Activated CD4-positive, CD25-positive, alpha-beta regulatory T cell (primary cell): Measurements from ENCODE around the gene TMEM80.
"Not testable (repeated sequence)": the region's sequence is repeated elsewhere in the genome, so short reads cannot be mapped to it uniquely, and the experiment has no call there.

Experiments used
- DNase-seq, 4 experiments: peaks; one replicate each; lab custom pipeline; 2025; lab: John Stamatoyannopoulos, UW

Gene TMEM80

DNA sequence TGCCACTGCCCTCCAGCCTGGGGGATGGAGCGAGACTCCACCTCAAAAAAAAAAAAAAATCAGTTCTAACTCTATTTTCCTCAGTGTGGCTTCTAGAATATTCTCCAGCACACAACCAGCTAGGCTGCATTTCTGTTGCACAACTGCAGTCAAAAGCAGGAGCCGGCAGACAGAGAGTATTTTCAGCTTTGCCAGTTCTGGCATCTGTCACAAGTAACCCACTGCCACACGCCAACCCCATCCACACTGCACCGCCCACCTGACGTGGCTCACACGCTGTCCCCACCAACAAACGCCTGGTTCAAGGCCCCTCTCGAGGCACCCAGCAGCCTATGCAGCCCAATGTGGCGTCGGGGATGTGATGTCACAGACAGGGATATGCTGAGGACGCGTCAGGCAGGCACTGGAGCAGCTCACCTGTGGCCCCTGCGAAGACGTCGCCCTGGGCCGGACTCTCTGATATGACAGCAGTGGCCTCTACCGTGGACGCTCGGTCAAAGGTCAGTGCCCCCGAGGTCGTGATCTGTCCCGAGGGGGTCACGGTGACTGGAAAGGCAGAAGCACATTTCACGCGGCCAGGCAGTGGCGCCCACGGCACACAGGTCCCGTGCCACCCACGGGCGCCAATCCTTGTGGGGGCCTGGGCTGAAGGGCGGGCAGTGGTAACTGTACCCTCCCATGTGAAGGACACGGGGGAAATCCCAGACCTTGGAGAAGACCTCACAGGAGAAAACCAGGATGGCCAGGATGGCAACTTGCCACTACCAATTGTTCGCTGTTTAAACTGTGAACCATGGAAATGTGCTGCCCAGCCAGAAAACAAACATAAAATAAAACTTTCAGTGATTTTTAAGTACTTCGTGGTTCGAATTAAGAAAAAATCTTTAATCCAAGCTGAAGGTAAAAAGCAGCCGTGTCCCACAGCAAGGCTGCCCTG is 16.1 kb upstream of the TMEM80 start:
- DNase-seq = no peak

DNA sequence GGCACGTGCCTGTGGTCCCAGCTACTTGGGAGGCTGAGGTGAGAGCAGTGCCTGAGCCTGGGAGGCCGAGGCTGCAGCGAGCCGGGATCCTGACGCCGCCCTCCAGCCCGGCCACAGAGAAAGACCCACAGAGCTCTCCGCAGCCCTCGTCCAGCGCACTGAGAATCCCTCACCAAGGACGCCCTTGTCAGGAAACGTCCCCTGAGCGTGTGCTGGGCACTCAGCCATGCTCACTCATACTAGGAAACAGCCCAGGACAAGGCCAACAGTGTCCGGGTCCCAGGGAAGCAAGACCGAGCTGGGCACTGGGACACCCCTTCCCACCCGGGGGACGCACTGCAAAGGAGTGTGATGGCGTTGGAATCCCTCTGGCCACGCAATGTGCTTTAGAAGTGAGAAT is 15.1 kb upstream of the TMEM80 start:
- no peak for DNase-seq

GRCh38 chr11:680970-681369 is 14.6 kb upstream of the TMEM80 start:
- DNase-seq = no peak

GRCh38 chr11:686451-687243 is 9.0 kb upstream of the TMEM80 start:
- DNase-seq = no peak

GRCh38 chr11:687751-688150 is 7.9 kb upstream of the TMEM80 start:
- DNase-seq = no peak

DNA sequence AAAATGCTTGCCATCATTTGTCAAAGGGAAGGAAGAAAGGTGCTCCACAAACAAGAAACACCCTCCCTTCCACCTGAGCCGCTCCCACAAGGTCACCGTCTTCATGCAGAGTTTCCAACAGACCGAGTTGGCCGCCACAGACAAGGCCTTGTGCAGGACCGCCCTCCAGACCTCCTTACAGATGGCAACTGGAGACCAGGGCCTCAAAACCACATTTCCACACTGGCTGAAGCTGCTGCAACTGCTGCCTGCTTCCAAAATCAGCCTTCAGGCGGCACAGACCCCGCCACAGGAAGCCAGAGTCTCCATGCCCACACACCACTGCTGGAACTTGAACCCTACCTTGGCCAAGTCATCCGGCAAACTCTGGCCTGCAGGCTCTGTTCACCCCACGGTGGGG is 6.9 kb upstream of the TMEM80 start:
- DNase-seq = no peak

GRCh38 chr11:689625-690024 is 6.0 kb upstream of the TMEM80 start:
- no peak for DNase-seq

DNA sequence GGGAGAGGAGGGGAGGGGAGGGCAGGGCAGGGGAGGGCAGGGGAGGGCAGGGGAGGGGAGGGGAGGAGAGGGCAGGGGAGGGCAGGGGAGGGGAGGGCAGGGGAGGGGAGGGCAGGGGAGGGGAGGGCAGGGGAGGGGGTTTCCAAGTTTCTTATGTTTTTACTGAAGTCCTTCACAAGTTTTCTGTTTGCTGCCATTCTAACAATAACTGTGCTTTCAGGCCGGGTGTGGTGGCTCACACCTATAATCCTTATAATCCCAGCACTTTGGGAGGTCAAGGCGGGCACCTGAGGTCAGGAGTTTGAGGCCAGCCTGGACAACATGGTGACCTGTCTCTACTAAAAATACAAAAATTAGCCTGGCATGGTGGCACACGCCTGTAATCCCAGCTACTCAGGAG is 5.4 kb upstream of the TMEM80 start:
- not testable (repeated sequence) for DNase-seq

- DNase-seq = no peak
Observed at GRCh38 chr11:690738-691633, 4.6 kb upstream of the TMEM80 start.

- DNase-seq = no peak
Observed at GRCh38 chr11:691710-692590, 3.7 kb upstream of the TMEM80 start.

DNA sequence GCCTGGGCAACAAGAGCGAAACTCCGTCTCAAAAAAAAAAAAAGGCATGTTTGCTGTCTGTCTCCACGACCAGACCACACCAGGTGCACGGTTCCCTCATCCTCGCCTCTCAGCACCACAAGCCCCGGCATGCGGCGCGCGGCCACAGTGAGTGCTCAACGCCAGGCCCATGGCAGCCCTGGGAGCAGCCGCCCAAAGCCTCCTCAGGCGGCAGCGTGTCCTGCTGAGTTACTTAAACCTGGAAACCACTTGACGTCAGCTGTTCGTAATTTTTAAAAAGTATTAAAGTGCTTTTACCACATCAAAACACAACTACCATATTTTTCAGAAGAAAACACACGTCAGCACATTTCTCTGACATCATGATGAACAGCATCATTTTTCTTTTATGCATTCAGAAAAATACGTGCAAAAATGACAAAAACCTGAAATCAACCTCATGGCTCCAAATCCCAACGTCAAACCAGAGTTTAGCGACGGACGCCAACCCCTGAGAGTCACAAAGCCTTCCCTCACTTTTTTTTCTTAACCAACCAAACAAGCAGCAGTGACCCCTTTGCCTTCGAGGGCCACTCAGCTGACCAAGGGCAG is 2.7 kb upstream of the TMEM80 start:
- DNase-seq = no peak

DNA sequence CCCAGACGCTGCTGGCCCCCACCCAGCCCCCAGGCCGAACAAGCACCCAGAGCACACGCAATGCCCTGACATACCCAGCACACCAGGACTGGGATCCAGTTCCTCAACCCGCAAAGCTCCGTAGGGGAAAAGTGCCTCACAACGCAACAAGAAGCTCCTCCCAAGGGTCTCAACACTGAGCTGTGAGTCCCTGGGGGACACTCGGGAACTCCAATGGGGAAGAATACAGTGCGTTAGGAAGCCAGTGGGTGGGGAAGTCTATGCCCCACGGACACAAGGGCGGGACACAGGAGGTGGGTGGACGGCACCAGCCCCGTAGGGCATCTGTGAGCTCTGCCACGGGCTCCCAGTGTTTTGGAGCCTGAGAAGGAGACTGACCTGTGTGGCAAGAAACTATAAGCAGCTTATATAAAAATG is 2.2 kb upstream of the TMEM80 start:
- DNase-seq = no peak

GRCh38 chr11:693887-694562 is 1.6 kb upstream of the TMEM80 start:
- DNase-seq = no peak

GRCh38 chr11:694563-695287 is 891 bp upstream of the TMEM80 start, which contains the start of gene DEAF1:
DEAF1 (minus strand) TSS chr11:695222; CDS start chr11:695047, 175 bp downstream.
- peak; percentile 95 to 99 (median 98) for DNase-seq

- no peak for DNase-seq
Observed at GRCh38 chr11:695288-695537, 403 bp upstream of the TMEM80 start.

- DNase-seq = no peak
Observed at GRCh38 chr11:696955-697491, 1.4 kb downstream of the TMEM80 start.

- no peak for DNase-seq
Observed at GRCh38 chr11:697811-698311, 2.2 kb downstream of the TMEM80 start.

- no peak for DNase-seq
Observed at GRCh38 chr11:698493-699115, 3.0 kb downstream of the TMEM80 start.

DNA sequence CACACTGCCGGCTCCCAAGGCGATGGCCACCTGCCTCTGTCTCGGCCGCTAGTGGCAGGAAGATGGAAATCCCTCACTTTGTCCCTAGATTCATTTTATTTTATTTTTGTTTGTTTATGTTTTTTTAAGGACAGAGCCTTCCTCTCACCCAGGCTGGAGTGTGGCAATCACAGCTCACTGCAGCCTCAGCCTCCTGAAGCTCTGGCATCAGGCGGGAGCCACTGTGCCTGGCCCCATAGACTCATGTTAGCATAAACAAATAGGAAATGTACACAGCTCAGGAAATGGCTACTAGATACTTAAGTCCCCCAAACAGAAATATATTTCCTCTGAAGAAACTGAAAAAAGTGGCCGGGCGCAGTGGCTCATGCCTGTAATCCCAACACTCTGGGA is 3.5 kb downstream of the TMEM80 start:
- DNase-seq = no peak
